T follicular helper cell (primary cell): ENCODE results near the gene NT5E.
"Not testable (repeated sequence)": the region's sequence is repeated elsewhere in the genome, so short reads cannot be mapped to it uniquely, and the experiment has no call there.

Experiments used
- DNase-seq: peaks from one replicate; pipeline ENCODE4 v3.0.0-alpha.2; 2020; ENCODE audit warnings: low read depth
- total RNA-seq, 2 experiments: gene quantifications; one replicate each; lab custom pipeline; 2026; lab: John Stamatoyannopoulos, UW

NT5E gene
- 13.0 to 25.2 reads per million in 2 experiments for total RNA-seq

DNA sequence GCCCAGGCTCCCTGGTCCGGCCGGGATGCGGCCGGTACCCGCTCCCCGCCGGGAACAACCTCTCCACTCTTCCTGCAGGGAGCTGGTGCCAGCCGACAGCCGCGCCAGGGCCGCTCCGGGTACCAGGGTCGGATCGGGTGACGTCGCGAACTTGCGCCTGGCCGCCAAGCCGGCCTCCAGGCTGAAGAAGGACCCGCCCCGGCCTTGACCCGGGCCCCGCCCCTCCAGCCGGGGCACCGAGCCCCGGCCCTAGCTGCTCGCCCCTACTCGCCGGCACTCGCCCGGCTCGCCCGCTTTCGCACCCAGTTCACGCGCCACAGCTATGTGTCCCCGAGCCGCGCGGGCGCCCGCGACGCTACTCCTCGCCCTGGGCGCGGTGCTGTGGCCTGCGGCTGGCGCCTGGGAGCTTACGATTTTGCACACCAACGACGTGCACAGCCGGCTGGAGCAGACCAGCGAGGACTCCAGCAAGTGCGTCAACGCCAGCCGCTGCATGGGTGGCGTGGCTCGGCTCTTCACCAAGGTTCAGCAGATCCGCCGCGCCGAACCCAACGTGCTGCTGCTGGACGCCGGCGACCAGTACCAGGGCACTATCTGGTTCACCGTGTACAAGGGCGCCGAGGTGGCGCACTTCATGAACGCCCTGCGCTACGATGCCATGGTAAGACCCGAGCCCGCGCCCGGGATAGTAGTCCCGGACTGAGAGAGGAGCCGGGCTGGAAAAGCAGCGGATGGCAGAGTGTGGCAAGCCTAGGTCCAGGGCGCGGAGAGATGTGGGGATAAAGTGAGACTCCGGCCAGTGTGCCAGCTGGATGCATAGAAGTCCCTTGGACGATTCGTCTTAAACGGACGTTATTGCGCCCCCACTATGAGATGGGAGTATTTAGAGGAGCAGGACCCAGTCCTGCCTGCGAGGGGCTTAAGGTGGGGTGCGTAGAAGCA, at the start of gene NT5E:
NT5E (plus strand) TSS at position 266 of the 942 bp plus-strand sequence; CDS start at position 323, 57 bp downstream.
- no peak for DNase-seq

DNA sequence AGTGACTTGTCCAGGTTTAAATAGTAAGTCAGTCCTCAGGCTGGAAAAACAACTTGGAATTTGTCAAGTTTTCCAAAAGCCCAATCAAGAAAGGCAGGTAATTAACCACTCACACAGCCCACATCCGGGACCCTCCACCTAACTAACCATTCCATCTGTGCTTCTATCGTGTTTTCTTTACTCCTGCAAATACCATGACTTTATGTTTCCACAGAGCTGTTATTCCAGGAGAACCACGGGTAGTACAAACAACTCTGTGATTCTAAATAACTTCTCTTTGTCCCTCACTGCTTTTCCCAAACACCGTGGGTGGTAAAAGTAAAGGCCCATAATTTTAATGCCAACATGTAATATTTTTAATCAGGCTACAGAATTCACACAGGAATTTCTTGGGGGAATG, 49.6 kb upstream of the NT5E start:
- no peak for DNase-seq

GRCh38 chr6:85401186-85402021, 48.5 kb upstream of the NT5E start:
- no peak for DNase-seq

DNA sequence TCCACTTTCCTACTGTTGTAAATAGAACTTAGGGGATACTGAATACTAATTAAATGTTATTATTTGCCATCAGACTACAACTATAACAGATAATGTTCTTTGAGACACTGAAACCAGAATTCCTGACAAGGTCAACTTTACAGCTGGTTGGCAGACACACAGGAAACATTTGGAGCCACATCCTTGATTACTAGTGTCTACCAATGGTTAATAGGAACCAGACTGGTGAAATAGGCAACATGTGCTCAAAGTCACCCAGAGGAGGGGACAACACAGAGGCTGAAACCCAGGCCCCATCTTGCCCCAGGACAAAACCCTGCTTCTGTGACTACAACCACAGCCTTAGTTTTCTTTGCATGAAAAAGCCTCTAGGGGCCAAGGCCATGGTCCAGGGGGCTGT, 47.8 kb upstream of the NT5E start:
- no peak for DNase-seq

DNA sequence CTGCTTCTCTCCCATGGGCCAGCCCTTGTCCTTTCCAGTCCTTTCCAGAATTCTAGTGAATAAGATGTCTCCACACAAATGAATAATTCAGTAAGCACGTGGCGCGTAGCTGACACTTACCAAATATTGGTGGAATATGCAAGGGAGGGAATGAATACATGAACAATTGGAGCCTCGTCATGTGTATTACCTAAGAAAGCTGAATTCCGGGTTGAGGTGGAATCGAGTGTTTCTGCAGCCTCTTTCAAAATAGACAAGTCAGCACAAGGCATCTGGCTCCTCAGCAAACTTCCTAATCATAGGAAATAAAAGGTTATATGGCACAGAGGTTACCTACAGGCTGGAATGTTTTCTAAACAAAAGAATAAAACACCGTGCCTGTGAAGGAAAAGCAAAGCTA, 47.0 kb upstream of the NT5E start:
- DNase-seq, result no peak

DNA sequence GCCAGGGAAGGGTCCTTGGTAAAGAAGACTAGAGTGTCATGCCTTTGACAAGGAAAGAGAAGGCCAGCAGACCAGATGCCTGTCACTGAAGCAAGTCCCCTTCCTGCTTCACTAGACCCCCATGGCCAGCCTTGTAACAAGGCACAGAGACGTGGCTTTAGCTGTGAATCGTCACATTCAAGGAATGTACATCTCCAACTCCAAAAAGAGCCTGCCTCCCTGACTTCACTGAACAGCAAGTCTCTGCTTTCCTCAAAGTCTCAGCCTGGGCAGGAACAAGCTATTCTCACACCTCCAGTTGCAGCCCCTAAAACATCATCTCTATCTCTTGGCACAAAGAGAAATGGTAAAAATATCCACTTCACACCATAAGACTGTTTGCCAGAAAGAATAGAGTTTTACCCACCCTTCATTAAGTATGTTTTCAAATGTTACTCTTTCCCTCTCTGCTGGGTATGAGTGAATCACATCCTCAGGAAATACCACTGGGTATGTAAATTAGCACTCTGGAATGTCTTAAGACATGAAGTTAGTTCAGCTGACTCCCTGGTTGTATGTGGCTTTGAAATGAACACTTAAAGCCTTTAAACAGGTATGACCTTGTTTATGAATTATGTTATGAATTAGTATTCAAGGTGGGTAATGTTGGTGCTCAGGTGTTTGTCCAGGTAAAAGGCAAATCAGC, 46.4 kb upstream of the NT5E start:
- no peak for DNase-seq

GRCh38 chr6:85404016-85404563, 45.8 kb upstream of the NT5E start:
- DNase-seq, result not testable (repeated sequence)

GRCh38 chr6:85404564-85405174, 45.2 kb upstream of the NT5E start:
- no peak for DNase-seq

GRCh38 chr6:85405175-85405852, 44.6 kb upstream of the NT5E start:
- no peak for DNase-seq

GRCh38 chr6:85405853-85406198, 44.1 kb upstream of the NT5E start:
- DNase-seq, result no peak

GRCh38 chr6:85406641-85407075, 43.2 kb upstream of the NT5E start:
- DNase-seq, result no peak

DNA sequence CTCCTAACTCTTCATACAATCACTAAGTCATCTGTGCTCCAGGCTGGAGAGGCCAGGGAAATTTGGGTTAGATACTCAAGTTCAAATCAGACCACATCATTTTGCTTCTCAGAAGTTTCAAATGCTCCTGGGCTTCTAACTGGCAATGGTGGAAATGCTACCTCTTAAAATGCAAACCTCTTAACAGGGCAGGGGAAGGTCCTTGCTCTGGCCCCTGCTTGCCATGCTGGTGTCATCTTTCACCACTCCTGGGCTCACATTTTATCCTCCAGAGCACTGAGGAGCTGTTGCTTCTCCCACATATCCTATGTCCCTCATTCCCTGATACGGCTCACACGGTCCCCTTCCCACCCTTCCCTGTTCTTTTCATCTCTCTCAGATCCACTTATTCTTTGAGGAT, 41.8 kb upstream of the NT5E start:
- no peak for DNase-seq

GRCh38 chr6:85412911-85413430, 36.9 kb upstream of the NT5E start:
- no peak for DNase-seq

DNA sequence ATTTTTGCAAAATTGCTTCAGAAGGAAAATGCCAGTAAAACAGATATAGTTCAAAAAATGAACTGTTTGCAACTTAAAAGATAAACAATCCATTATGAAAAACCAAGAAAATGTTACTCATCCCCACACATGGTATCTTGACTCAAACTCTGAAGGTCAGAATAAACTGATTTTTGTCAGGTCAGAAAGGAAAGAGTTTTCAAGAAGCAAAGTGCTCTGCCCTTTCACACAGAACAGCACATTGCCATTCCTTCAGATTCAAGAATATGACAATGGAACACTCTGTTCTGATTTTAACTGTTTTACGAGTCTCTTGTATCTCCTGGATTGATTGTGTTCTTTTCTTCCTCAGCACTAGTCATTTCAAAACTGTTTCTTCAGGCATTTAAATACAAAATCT, 33.8 kb upstream of the NT5E start:
- DNase-seq, result no peak

DNA sequence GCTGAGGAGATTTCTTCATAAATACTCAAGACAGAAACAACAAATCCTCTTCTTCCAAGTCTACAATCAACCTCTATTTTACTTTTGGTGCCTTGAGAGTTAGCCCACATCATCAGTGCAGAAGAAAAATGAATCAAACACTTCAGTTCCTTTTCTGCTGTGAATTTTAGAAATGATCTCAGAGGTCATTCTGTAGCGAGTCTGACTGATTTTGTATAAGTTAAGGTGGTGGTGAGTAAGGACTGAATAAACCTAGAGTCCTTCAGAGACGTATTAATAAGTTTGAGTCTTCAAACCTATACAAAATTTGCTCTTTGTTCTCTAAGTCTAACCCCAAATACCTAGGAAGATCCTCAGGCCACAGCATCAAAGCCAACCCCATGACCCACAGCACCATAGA, 33.1 kb upstream of the NT5E start:
- no peak for DNase-seq

DNA sequence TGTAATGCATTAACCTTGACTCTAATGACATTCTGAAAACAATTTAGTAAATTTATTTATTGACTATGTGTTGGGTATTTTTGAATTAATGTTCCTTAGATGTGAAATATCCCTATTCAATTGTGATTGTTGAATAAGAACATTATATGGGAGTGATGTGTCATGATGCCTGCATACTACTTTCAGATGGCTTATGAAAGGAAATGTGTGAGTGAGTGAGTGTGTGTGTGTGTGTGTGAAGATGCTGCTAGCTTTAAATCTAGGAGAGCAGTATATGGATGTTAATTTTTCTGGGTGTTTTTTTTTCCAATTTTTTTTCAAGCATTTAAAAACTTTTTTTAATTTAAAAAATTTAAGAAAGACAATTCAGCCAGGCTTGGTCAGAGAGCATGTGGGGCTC, 32.5 kb upstream of the NT5E start:
- DNase-seq, result no peak

- DNase-seq, result no peak
Measured at GRCh38 chr6:85418059-85418458, 31.8 kb upstream of the NT5E start.

DNA sequence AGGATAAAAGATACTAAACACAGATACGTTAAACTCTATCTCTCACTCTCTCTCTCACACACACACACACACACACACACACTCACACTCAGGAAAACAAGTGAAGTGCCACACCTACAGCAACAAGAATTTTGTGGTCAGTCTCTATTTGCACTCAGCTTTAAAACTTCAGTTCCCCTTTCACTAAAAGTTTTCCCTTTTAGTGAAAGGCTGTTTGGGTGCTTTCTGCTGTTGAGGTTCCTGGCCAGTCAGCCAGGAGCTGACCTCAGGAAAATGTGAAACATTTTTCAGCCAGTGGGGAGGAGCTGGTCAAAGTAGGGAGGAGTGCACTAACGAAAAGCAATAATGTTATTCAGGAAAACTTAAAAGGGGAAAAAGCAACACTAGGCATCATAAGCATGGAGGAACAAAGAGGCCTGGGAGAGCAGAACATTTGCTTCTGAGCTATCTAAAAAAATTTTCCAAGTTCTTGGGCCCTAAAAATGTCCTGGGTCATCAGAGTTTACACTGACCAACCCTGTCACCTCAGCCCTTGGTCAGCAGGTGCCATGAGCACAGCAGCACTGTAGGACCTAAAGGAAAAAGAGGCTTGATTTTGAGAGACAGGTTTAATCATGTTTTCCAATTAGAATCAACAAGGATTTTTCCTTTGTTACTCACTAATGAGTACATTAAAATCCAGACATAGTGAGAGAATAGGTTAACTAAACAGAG, 30.7 kb upstream of the NT5E start:
- no peak for DNase-seq

GRCh38 chr6:85420551-85420950, 29.3 kb upstream of the NT5E start:
- DNase-seq, result no peak

DNA sequence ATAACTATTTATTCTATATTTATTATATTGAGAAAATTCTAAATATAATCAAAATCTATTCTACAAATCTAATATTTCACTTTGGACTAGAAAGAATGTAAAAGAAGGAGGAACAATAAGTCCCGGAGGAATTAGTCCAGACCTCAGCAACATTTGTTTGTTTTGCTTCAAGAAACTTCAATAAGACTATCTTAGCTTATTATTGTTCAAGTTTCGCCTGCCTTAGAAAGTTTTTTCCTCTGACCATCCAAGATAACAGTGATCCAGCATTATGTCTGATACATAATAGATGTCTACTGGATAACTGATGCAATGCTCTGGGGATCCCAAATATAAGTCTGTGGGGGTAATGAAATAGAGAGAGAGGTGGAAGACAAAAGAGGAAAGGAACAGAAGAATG, 28.7 kb upstream of the NT5E start:
- DNase-seq, result no peak
